SK-N-MC (cell line): Measurements from ENCODE around the gene PPIF.

Experiments
- DNase-seq: peaks from one replicate; pipeline ENCODE4 v3.0.0-alpha.2; 2011; ENCODE audit warnings: low read depth, low spot score
- H3K27ac ChIP-seq: fragments of 200-600 bp; sonication (generic); 2 replicates; pipeline ENCODE4 v1.5.1; 2016; ENCODE audit warnings: mixed run types
- H3K36me3 ChIP-seq: fragments of 200-600 bp; sonication (generic); 2 replicates; pipeline ENCODE4 v1.6.1; 2017; ENCODE audit warnings: antibody characterized with exemption, low read length, mixed read lengths; ENCODE audit not compliant: insufficient read depth
- H3K4me3 ChIP-seq: fragments of 200-600 bp; sonication (generic); 2 replicates; pipeline ENCODE4 v1.5.1; 2016
- H3K9ac ChIP-seq: fragments of 200-600 bp; sonication (generic); 2 replicates; pipeline ENCODE4 v1.8.0; 2017; ENCODE audit warnings: mixed run types, mixed read lengths; ENCODE audit not compliant: insufficient read length
- H3K9me3 ChIP-seq: fragments of 200-600 bp; sonication (generic); 2 replicates; pipeline ENCODE4 v1.6.1; 2017; ENCODE audit warnings: low read depth, mild to moderate bottlenecking, antibody characterized with exemption, low read length, moderate library complexity, mixed read lengths
- EZH2 ChIP-seq: fragments of 200-600 bp; sonication (generic); IDR thresholded peaks from one replicate; pipeline ENCODE4 v1.6.1; 2017; ENCODE audit warnings: antibody characterized with exemption
- FOXP2 ChIP-seq: optimal IDR thresholded peaks from 2 replicates; pipeline ENCODE3; 2011; ENCODE audit warnings: mild to moderate bottlenecking, moderate library complexity; ENCODE audit not compliant: insufficient read depth; ENCODE audit errors: extremely low read length, control extremely low read depth
- POLR2AphosphoS5 ChIP-seq: IDR thresholded peaks from 2 replicates; pipeline ENCODE4 v1.6.1; 2012; ENCODE audit warnings: mild to moderate bottlenecking, low read depth, low read length, borderline replicate concordance

Gene PPIF

GRCh38 chr10:79382491-79382941 is 35.2 kb downstream of the PPIF start:
- TF ChIP-seq POLR2AphosphoS5 (no peak), FOXP2 (no peak), EZH2 (no peak)
- Histone ChIP-seq H3K9ac (no peak overlapping the region), H3K36me3 (no peaks in the 10 kb centered on the region), H3K9me3 (no peaks in the 10 kb centered on the region), H3K27ac (no peak overlapping the region), H3K4me3 (no peak overlapping the region)
- no peak for DNase-seq

- H3K9ac ChIP-seq: no peak overlapping the region
- H3K4me3 ChIP-seq: no peak overlapping the region
- DNase-seq: no peak
- TF ChIP-seq FOXP2 (no peak), EZH2 (no peak), POLR2AphosphoS5 (no peak)
- no peak overlapping the region for H3K27ac ChIP-seq
- H3K9me3 ChIP-seq: no peaks in the 10 kb centered on the region
- no peaks in the 10 kb centered on the region for H3K36me3 ChIP-seq
Measured at GRCh38 chr10:79383974-79384606, 36.8 kb downstream of the PPIF start.

GRCh38 chr10:79384773-79385391 is 37.6 kb downstream of the PPIF start:
- TF ChIP-seq POLR2AphosphoS5: no peak
- TF ChIP-seq EZH2: no peak
- no peak for TF ChIP-seq FOXP2
- Histone ChIP-seq H3K9me3 (no peaks in the 10 kb centered on the region), H3K36me3 (no peaks in the 10 kb centered on the region), H3K27ac (no peak overlapping the region), H3K4me3 (no peak overlapping the region), H3K9ac (no peak overlapping the region)
- DNase-seq: no peak

- no peak overlapping the region for H3K4me3 ChIP-seq
- H3K9me3 ChIP-seq: no peaks in the 10 kb centered on the region
- TF ChIP-seq POLR2AphosphoS5: no peak
- TF ChIP-seq EZH2: no peak
- TF ChIP-seq FOXP2: no peak
- DNase-seq: no peak
- H3K27ac ChIP-seq: no peak overlapping the region
- H3K36me3 ChIP-seq: no peaks in the 10 kb centered on the region
- H3K9ac ChIP-seq: no peak overlapping the region
Measured at GRCh38 chr10:79385392-79385795, 38.1 kb downstream of the PPIF start.

- no peaks in the 10 kb centered on the region for H3K9me3 ChIP-seq
- no peak for TF ChIP-seq FOXP2
- TF ChIP-seq EZH2: no peak
- no peak for TF ChIP-seq POLR2AphosphoS5
- no peak for DNase-seq
- H3K27ac ChIP-seq: no peak overlapping the region
- no peak overlapping the region for H3K4me3 ChIP-seq
- H3K36me3 ChIP-seq: no peaks in the 10 kb centered on the region
- no peak overlapping the region for H3K9ac ChIP-seq
Measured at GRCh38 chr10:79385804-79386531, 38.7 kb downstream of the PPIF start.

- Histone ChIP-seq H3K9me3 (no peaks in the 10 kb centered on the region), H3K4me3 (no peak overlapping the region), H3K36me3 (no peaks in the 10 kb centered on the region), H3K27ac (no peak overlapping the region), H3K9ac (no peak overlapping the region)
- DNase-seq: no peak
- TF ChIP-seq FOXP2 (no peak), EZH2 (no peak), POLR2AphosphoS5 (no peak)
Measured at GRCh38 chr10:79386637-79387465, 39.6 kb downstream of the PPIF start.

- Histone ChIP-seq H3K9ac (no peak overlapping the region), H3K36me3 (no peaks in the 10 kb centered on the region), H3K4me3 (no peak overlapping the region), H3K9me3 (no peaks in the 10 kb centered on the region), H3K27ac (no peak overlapping the region)
- no peak for DNase-seq
- TF ChIP-seq POLR2AphosphoS5 (no peak), FOXP2 (no peak), EZH2 (no peak)
Measured at GRCh38 chr10:79387466-79387973, 40.3 kb downstream of the PPIF start.
